ENCODE data around the gene TNRC6C. TPM values are rescaled to one million over a fixed set of nuclear protein-coding genes. Genes with fewer than 3 reads are reported as not detected.

Gene TNRC6C
- total and polyA plus RNA-seq, 2 of the 13 experiments (the other 11 are each of a cell fraction or from before 2014, with no cell fraction given), result 0.66 to 4.9 TPM

DNA sequence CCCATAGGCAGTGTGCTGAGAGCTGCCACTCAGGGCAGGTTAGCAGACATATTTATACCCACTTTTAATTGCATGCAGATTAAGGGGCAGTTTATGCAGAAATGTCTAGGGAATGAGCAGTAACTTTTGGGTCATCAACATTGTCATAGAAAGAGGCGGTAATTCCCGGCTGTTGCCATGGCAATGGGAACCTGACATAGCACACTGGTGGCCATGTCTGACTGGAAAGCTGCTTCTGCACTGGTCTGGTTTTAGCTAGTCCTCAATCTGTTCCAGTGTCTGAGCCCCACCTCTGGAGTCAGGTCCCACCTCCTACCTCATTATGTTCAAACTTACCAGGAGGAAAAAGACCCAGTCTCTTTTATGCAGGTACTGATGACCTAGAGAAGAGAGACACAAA is 31.5 kb upstream of the TNRC6C start:
- Histone ChIP-seq H3K27me3 (ENCODE audit: control insufficient read depth in 1 of 2, insufficient read depth in 2 of 2, low read length in 2 of 2) (peaks cover 14 to 81% of the 10 kb centered on the region in 2 experiments; a peak in 4 of 5 replicates), H3K9ac (ENCODE audit: insufficient read depth, low read depth, low read length) (no peak overlapping the region), H4K20me1 (ENCODE audit: insufficient read depth, low read length) (no peaks in the 10 kb centered on the region), H2AFZ (ENCODE audit: low read length) (no peak overlapping the region), H3K4me3 (replicated peaks in 1 of 3; ENCODE audit: insufficient read depth in 1 of 3, low read depth in 2 of 3, low read length in 3 of 3) (no peak overlapping the region), H3K4me2 (ENCODE audit: low read depth, low read length) (no peak overlapping the region), H3K4me1 (ENCODE audit: insufficient read depth, low read length) (no peaks in the 10 kb centered on the region), H3K36me3 (replicated peaks in 1 of 2; ENCODE audit: control insufficient read depth in 1 of 2, insufficient read depth in 2 of 2, low read length in 2 of 2) (no peaks in the 10 kb centered on the region), H3K27ac (ENCODE audit: extremely low read length, insufficient read depth, low read length) (no peak overlapping the region), H3K9me3 (ENCODE audit: low read length) (no peaks in the 10 kb centered on the region), H3K79me2 (ENCODE audit: insufficient read depth, low read length) (no peaks in the 10 kb centered on the region)
- TF ChIP-seq STAT5B (CRISPR knock-in tag; IDR thresholded peaks at IDR 0.05) (no peak), RFX1 (IDR thresholded peaks at IDR 0.05) (0 out of 2 replicates have a peak, but pooled peaks have one; percentile 10)
- in situ Hi-C loops (cut with HindIII; ENCODE audit: extremely low pct_ligation_motif_present, low pct_unique_long_range_greater_than_20kb) (no loop called here), intact Hi-C loops (cut with micrococcal nuclease; ENCODE audit: unreplicated experiment) (no loop called here)
- ChIA-PET CTCF (ENCODE audit: low intra/inter-chr PET ratio, low total read pairs) (no interaction called here), POLR2A (no interaction called here)
- no peak for ATAC-seq
- BruUV-seq (replicated peaks), result no TSS peak
- no peak for DNase-seq (ENCODE audit: low spot score)
- 0% methylated on average over 2 of the region's 2 CpGs for WGBS (ENCODE audit: low lambda C conversion rate)
- FAIRE-seq, result no peak

DNA sequence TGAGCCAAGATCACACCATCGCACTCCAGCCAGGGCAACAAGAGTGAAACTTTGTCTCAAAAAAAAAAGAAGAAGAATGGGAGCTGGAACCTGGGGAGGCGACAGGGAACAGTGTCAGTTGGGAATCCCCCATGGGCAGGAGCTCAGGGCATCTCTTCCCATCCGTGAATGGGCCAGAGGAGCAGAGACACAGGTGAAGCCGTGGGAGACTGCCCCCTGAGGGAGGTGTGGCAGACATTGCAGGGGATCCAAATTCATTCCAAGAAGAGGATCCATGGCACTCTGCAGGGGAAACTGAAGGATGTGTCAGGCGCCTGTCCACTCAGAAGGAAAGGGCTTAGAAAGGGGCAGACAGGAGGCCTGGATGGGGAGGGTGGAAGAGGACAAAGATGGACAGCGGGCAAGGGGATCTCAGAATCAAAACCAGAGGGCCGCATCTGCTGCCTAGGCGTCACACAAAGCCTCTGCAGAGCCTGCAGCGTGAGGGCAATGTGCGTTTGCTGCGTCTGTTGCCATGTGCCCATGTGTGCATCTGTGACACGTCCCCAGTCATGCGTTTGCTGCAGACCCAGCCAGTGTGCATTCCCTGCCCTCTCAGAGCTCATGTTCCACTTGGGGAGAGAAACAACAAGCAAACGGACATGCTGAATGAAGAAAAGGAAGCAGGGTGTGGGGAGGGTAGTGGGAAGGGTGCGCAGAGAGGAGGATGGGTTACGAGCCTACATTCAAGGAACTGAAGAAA is 30.6 kb upstream of the TNRC6C start:
- Histone ChIP-seq H2AFZ (ENCODE audit: low read length) (no peak overlapping the region), H3K4me1 (ENCODE audit: insufficient read depth, low read length) (no peaks in the 10 kb centered on the region), H3K9me3 (ENCODE audit: low read length) (no peaks in the 10 kb centered on the region), H3K79me2 (ENCODE audit: insufficient read depth, low read length) (no peaks in the 10 kb centered on the region), H3K4me2 (ENCODE audit: low read depth, low read length) (no peak overlapping the region), H3K27ac (ENCODE audit: extremely low read length, insufficient read depth, low read length) (no peak overlapping the region), H3K36me3 (replicated peaks in 1 of 2; ENCODE audit: control insufficient read depth in 1 of 2, insufficient read depth in 2 of 2, low read length in 2 of 2) (no peaks in the 10 kb centered on the region), H3K9ac (ENCODE audit: insufficient read depth, low read depth, low read length) (no peak overlapping the region), H3K4me3 (replicated peaks in 1 of 3; ENCODE audit: insufficient read depth in 1 of 3, low read depth in 2 of 3, low read length in 3 of 3) (no peak overlapping the region), H4K20me1 (ENCODE audit: insufficient read depth, low read length) (no peaks in the 10 kb centered on the region), H3K27me3 (ENCODE audit: control insufficient read depth in 1 of 2, insufficient read depth in 2 of 2, low read length in 2 of 2) (peaks cover 14 to 76% of the 10 kb centered on the region in 2 experiments; a peak in 4 of 5 replicates)
- FAIRE-seq, result no peak
- 7% methylated on average over 16 of the region's 16 CpGs for WGBS (ENCODE audit: low lambda C conversion rate)
- no TSS peak for BruUV-seq (replicated peaks)
- intact Hi-C loops (cut with micrococcal nuclease; ENCODE audit: unreplicated experiment) (no loop called here), in situ Hi-C loops (cut with HindIII; ENCODE audit: extremely low pct_ligation_motif_present, low pct_unique_long_range_greater_than_20kb) (no loop called here)
- ATAC-seq, result no peak
- POLR2A ChIA-PET, result no interaction called here
- DNase-seq (ENCODE audit: low spot score), result no peak
- CTCF ChIA-PET (ENCODE audit: low intra/inter-chr PET ratio, low total read pairs), result no interaction called here
- no peak for TF ChIP-seq ZNF547 (CRISPR knock-in tag; IDR thresholded peaks at IDR 0.05)
- TF ChIP-seq ZBTB3 (CRISPR knock-in tag; IDR thresholded peaks at IDR 0.05; ENCODE audit: borderline replicate concordance, low read depth), result no peak
- no peak for TF ChIP-seq ZNF180 (CRISPR knock-in tag; IDR thresholded peaks at IDR 0.05; ENCODE audit: borderline replicate concordance, low read depth)
- no peak for TF ChIP-seq SNAPC4 (CRISPR knock-in tag; IDR thresholded peaks at IDR 0.05)
- TF ChIP-seq, protein P1, sequence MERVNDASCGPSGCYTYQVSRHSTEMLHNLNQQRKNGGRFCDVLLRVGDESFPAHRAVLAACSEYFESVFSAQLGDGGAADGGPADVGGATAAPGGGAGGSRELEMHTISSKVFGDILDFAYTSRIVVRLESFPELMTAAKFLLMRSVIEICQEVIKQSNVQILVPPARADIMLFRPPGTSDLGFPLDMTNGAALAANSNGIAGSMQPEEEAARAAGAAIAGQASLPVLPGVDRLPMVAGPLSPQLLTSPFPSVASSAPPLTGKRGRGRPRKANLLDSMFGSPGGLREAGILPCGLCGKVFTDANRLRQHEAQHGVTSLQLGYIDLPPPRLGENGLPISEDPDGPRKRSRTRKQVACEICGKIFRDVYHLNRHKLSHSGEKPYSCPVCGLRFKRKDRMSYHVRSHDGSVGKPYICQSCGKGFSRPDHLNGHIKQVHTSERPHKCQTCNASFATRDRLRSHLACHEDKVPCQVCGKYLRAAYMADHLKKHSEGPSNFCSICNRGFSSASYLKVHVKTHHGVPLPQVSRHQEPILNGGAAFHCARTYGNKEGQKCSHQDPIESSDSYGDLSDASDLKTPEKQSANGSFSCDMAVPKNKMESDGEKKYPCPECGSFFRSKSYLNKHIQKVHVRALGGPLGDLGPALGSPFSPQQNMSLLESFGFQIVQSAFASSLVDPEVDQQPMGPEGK (CRISPR knock-in tag; IDR thresholded peaks at IDR 0.05), result no peak
